Lung microvascular endothelial cell (primary cell): ENCODE results near the gene TMC2. TPM values are rescaled to one million over a fixed set of nuclear protein-coding genes. Genes with fewer than 3 reads are reported as not detected.

ENCODE experiments used
- DNase-seq, 2 donors: peaks; one replicate each; pipeline versions ENCODE4 v3.0.0 to v3.0.0-alpha.2; 2010; ENCODE audit warnings: low read depth in 2 of 2
- total RNA-seq: library from RNA; depleted of rRNA; stranded (reverse); fragments of >200 nt; gene quantifications from 2 replicates; pipeline ENCODE4 v1.2.1, GENCODE V29; 2014

Gene TMC2
- total RNA-seq, 1 donor from 2014 or later: not detected

- DNase-seq: no peak
These were observed 39.9 kb downstream of the TMC2 start for GRCh38 chr20:2576317-2576727.

GRCh38 chr20:2578475-2579192 is 42.3 kb downstream of the TMC2 start:
- DNase-seq: no peak

GRCh38 chr20:2585811-2586210 is 49.4 kb downstream of the TMC2 start:
- no peak for DNase-seq

GRCh38 chr20:2593756-2594155 is 57.4 kb downstream of the TMC2 start:
- no peak for DNase-seq

GRCh38 chr20:2595076-2595475 is 58.7 kb downstream of the TMC2 start:
- DNase-seq: no peak

- peak in 1 of 2 donors; percentile 47 for DNase-seq
These were observed 60.4 kb downstream of the TMC2 start for GRCh38 chr20:2596673-2597279.

GRCh38 chr20:2599288-2600006 is 63.1 kb downstream of the TMC2 start:
- no peak for DNase-seq

- no peak for DNase-seq
These were observed 65.8 kb downstream of the TMC2 start for GRCh38 chr20:2602046-2602735.

GRCh38 chr20:2602746-2603145 is 66.4 kb downstream of the TMC2 start:
- no peak for DNase-seq

GRCh38 chr20:2603816-2604505 is 67.6 kb downstream of the TMC2 start:
- DNase-seq: no peak

GRCh38 chr20:2604506-2604835 is 68.1 kb downstream of the TMC2 start:
- DNase-seq: no peak

- no peak for DNase-seq
These were observed 70.2 kb downstream of the TMC2 start for GRCh38 chr20:2606507-2607006.

- no peak for DNase-seq
These were observed 74.0 kb downstream of the TMC2 start for GRCh38 chr20:2610326-2610725.

GRCh38 chr20:2610941-2611720 is 74.8 kb downstream of the TMC2 start:
- no peak for DNase-seq

GRCh38 chr20:2612073-2612472 is 75.7 kb downstream of the TMC2 start:
- no peak for DNase-seq

GRCh38 chr20:2616634-2617033 is 80.3 kb downstream of the TMC2 start:
- DNase-seq: no peak

- no peak for DNase-seq
These were observed 80.8 kb downstream of the TMC2 start for GRCh38 chr20:2617099-2617714.

- no peak for DNase-seq
These were observed 82.4 kb downstream of the TMC2 start for GRCh38 chr20:2618815-2619214.

GRCh38 chr20:2619337-2619736 is 83.0 kb downstream of the TMC2 start:
- no peak for DNase-seq

GRCh38 chr20:2619961-2620595 is 83.7 kb downstream of the TMC2 start:
- peak in 1 of 2 donors; percentile 12 for DNase-seq
